GM21367 (cell line): ENCODE measurements around the gene COX17.

Experiments used
- ATAC-seq: cut with Tn5 transposase; IDR thresholded peaks from one replicate; pipeline ENCODE4 v1.9.1; 2021; ENCODE audit not compliant: unreplicated experiment

COX17 gene

GRCh38 chr3:119625451-119626153 lies 51.6 kb downstream of the COX17 start:
- ATAC-seq = no peak

DNA sequence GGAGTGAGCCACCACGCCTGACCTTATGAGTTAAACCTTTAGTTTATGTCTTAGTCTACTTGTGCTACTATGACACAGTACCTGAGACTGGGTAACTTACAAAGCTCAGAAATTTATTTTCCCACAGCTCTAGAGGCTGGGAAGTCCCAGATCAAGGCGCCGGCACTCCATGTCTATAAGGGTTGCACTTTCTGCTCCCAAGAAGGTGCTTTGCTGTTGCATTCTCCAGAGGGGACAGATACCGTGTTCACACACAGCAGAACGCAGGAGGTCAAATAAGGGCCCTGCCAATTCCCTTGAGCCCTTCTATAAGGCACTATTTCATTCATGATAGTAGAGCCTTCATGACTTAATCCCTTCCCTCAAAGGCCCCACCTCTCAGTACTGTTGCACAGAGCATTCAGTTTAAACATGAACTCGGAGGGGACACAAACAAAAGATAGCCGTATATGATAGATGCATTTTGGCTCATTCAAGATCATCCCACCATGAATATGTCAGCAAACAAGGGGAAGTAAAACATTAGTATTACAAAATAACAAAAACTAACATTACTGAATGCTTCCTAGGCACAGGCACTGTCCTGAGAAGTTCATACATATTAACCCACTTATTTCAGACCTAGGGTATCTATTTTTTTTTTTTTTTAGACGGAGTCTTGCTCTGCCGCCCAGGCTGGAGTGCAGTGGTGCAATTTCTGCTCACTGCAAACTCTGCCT lies 53.0 kb downstream of the COX17 start:
- ATAC-seq = no peak

GRCh38 chr3:119620899-119621298 lies 56.3 kb downstream of the COX17 start:
- no peak for ATAC-seq
